ENCODE results near the gene TTLL8.

- TF ChIP-seq CTCF (conservative IDR thresholded peaks at IDR 0.05 in 1 of 2, IDR thresholded peaks at IDR 0.05 in 1 of 2; ENCODE audit: low read depth in 1 of 2, low read length in 2 of 2) (no peak), EZH2 (IDR thresholded peaks at IDR 0.05; ENCODE audit: low read length, missing control alignments) (no peak)
Measured at GRCh38 chr22:50101870-50102565, 43.9 kb upstream of the TTLL8 start.

Data from fibroblast of lung (primary cell).